T-helper 1 cell (primary cell): Measurements from ENCODE around the gene MCEMP1.

Experiments
- DNase-seq, 5 donors: peaks; one replicate each; pipeline ENCODE4 v3.0.0-alpha.2; 2012 to 2020

The MCEMP1 gene

GRCh38 chr19:7699003-7699402 lies 22.1 kb downstream of the MCEMP1 start:
- no peak for DNase-seq

- peak in 1 of 5 donors; percentile 35 for DNase-seq
Observed at GRCh38 chr19:7699417-7700401, 22.8 kb downstream of the MCEMP1 start.

GRCh38 chr19:7701049-7701653 lies 24.3 kb downstream of the MCEMP1 start:
- no peak for DNase-seq

- DNase-seq = no peak
Observed at GRCh38 chr19:7701654-7702457, 25.0 kb downstream of the MCEMP1 start, which contains the start of gene FCER2. FCER2 (minus strand) TSS chr19:7702131; CDS start chr19:7699760, 2,371 bp downstream.

GRCh38 chr19:7703332-7703731 lies 26.4 kb downstream of the MCEMP1 start:
- no peak for DNase-seq

GRCh38 chr19:7704280-7705060 lies 27.6 kb downstream of the MCEMP1 start:
- DNase-seq = no peak

GRCh38 chr19:7705387-7706187 lies 28.7 kb downstream of the MCEMP1 start:
- peak; percentile 27 to 71 (median 56) for DNase-seq

- DNase-seq = no peak
Observed at GRCh38 chr19:7706188-7706954, 29.5 kb downstream of the MCEMP1 start.

- no peak for DNase-seq
Observed at GRCh38 chr19:7706955-7707456, 30.1 kb downstream of the MCEMP1 start.

- DNase-seq = no peak
Observed at GRCh38 chr19:7709932-7710460, 33.1 kb downstream of the MCEMP1 start.

- no peak for DNase-seq
Observed at GRCh38 chr19:7710616-7711015, 33.7 kb downstream of the MCEMP1 start.

- no peak for DNase-seq
Observed at GRCh38 chr19:7715671-7716070, 38.8 kb downstream of the MCEMP1 start.

GRCh38 chr19:7716762-7717161 lies 39.9 kb downstream of the MCEMP1 start:
- DNase-seq = no peak

- DNase-seq = peak in 1 of 5 donors; percentile 35
Observed at GRCh38 chr19:7718668-7719067, 41.8 kb downstream of the MCEMP1 start.

GRCh38 chr19:7720351-7720750 lies 43.5 kb downstream of the MCEMP1 start:
- no peak for DNase-seq

- no peak for DNase-seq
Observed at GRCh38 chr19:7722231-7722651, 45.4 kb downstream of the MCEMP1 start.

- DNase-seq = no peak
Observed at GRCh38 chr19:7725791-7726190, 48.9 kb downstream of the MCEMP1 start.

- DNase-seq = no peak
Observed at GRCh38 chr19:7729211-7729610, 52.3 kb downstream of the MCEMP1 start.
